A549 (cell line): Measurements from ENCODE around the gene TMEM100. TPM values are rescaled to one million over a fixed set of nuclear protein-coding genes. Genes with fewer than 3 reads are reported as not detected.

Experiments used
- ATAC-seq, 2 experiments: fragments of 200-7000 bp in 1 of 2; fragments of >200 bp in 1 of 2; cut with Nextera tagmentation in 1 of 2; cut with Tn5 transposase in 1 of 2; 3 replicates each; pipeline versions ENCODE4 v1.8.0 to v1.9.1; 2018 to 2020; ENCODE audit warnings: mild to moderate bottlenecking in 1 of 2, moderate library complexity in 1 of 2
- CTCF ChIA-PET: fragments of 300-600 bp; sonication (Branson Sonifier 250); formaldehyde crosslinking; extraction: SDS; loops from one replicate; lab custom pipeline; 2021; ENCODE audit warnings: antibody characterized with exemption, inconsistent platforms; lab: Yijun Ruan, JAX
- POLR2A ChIA-PET: fragments of 350-600 bp; formaldehyde crosslinking; extraction: SDS; loops from one replicate; lab custom pipeline; 2021; ENCODE audit warnings: antibody characterized with exemption, inconsistent platforms; lab: Yijun Ruan, JAX
- DNase-seq, 2 experiments: peaks; one replicate each; pipeline versions ENCODE4 v3.0.0 to v3.0.0-alpha.2; 2011 to 2016; ENCODE audit warnings: low read depth in 1 of 2, low spot score in 1 of 2
- FAIRE-seq: peaks from 2 replicates; lab custom pipeline; 2011; peaks lifted over from hg19 to GRCh38; lab: Jason Lieb, UNC
- H3K27ac ChIP-seq, 2 experiments: fragments of >200 bp; sonication (Bioruptor Twin); formaldehyde crosslinking; 3 replicates each; pipeline ENCODE4 v1.5.1; 2016 to 2017
- H3K4me1 ChIP-seq: fragments of >200 bp; sonication (Bioruptor Twin); formaldehyde crosslinking; 3 replicates; pipeline ENCODE4 v1.6.1; 2016
- H3K4me2 ChIP-seq: fragments of >200 bp; sonication (Bioruptor Twin); formaldehyde crosslinking; 3 replicates; pipeline ENCODE4 v1.6.1; 2016
- H3K4me3 ChIP-seq: fragments of >200 bp; sonication (Bioruptor Twin); formaldehyde crosslinking; 3 replicates; pipeline ENCODE4 v1.5.1; 2016
- H3K9me3 ChIP-seq: fragments of >200 bp; sonication (Bioruptor Twin); formaldehyde crosslinking; 3 replicates; pipeline ENCODE4 v1.6.1; 2016
- ATOH8 ChIP-seq: fragments of 250-450 bp; sonication (Bioruptor Pico); IDR thresholded peaks from 2 replicates; pipeline ENCODE4 v1.5.0; 2020; ENCODE audit warnings: low read depth, mild to moderate bottlenecking, moderate library complexity
- CBX2 ChIP-seq: fragments of 200-600 bp; sonication (generic); IDR thresholded peaks from 2 replicates; pipeline ENCODE4 v1.6.1; 2016; ENCODE audit warnings: low read depth, mild to moderate bottlenecking, borderline replicate concordance
- CEBPB ChIP-seq, 2 experiments: fragments of >200 bp in 1 of 2; sonication (Bioruptor Twin) in 1 of 2; formaldehyde crosslinking in 1 of 2; IDR thresholded peaks; 2 replicates each; pipeline ENCODE4 v1.6.1; 2012 to 2016
- CHD4 ChIP-seq: fragments of 200-600 bp; sonication (generic); IDR thresholded peaks from 2 replicates; pipeline ENCODE4 v1.6.1; 2016; ENCODE audit warnings: antibody characterized with exemption, mild to moderate bottlenecking, borderline replicate concordance
- E2F6 ChIP-seq: IDR thresholded peaks from 2 replicates; pipeline ENCODE4 v1.6.1; 2012; ENCODE audit warnings: low read depth, borderline replicate concordance
- EHF ChIP-seq: fragments of 250-450 bp; sonication (Bioruptor Pico); IDR thresholded peaks from 2 replicates; pipeline ENCODE4 v1.5.0; 2020; ENCODE audit warnings: mild to moderate bottlenecking
- FOXS1 ChIP-seq: fragments of 250-450 bp; sonication (Bioruptor Pico); IDR thresholded peaks from 2 replicates; pipeline ENCODE4 v1.5.0; 2020; ENCODE audit warnings: mild to moderate bottlenecking, moderate library complexity
- HDAC2 ChIP-seq: fragments of 200-600 bp; sonication (generic); IDR thresholded peaks from 2 replicates; pipeline ENCODE4 v1.6.1; 2016
- HES2 ChIP-seq: fragments of >200 bp; sonication (Bioruptor Twin); formaldehyde crosslinking; IDR thresholded peaks from 2 replicates; pipeline ENCODE4 v1.6.1; 2016
- HEYL ChIP-seq: fragments of 250-450 bp; sonication (Bioruptor Pico); IDR thresholded peaks from 2 replicates; pipeline ENCODE4 v1.8.0; 2021; ENCODE audit warnings: mild to moderate bottlenecking, moderate library complexity
- HMGXB4 ChIP-seq: fragments of 250-450 bp; sonication (Bioruptor Pico); IDR thresholded peaks from 2 replicates; pipeline ENCODE4 v1.5.0; 2021; ENCODE audit warnings: mild to moderate bottlenecking, moderate library complexity, borderline replicate concordance
- KDM1A ChIP-seq: fragments of 200-600 bp; sonication (generic); IDR thresholded peaks from 2 replicates; pipeline ENCODE4 v1.6.1; 2016; ENCODE audit warnings: low read depth, mild to moderate bottlenecking
- KDM5A ChIP-seq: fragments of 200-600 bp; sonication (generic); IDR thresholded peaks from 2 replicates; pipeline ENCODE4 v1.6.1; 2016; ENCODE audit warnings: antibody characterized with exemption, mild to moderate bottlenecking
- PBX3 ChIP-seq: IDR thresholded peaks from 2 replicates; pipeline ENCODE4 v1.6.1; 2012
- POLR2A ChIP-seq: IDR thresholded peaks from 2 replicates; pipeline ENCODE4 v1.6.1; 2012; ENCODE audit warnings: mild to moderate bottlenecking, low read length
- RAD21 ChIP-seq, 2 experiments: fragments of >200 bp in 1 of 2; sonication (Bioruptor Twin) in 1 of 2; formaldehyde crosslinking in 1 of 2; IDR thresholded peaks in 1 of 2; conservative IDR thresholded peaks in 1 of 2; 2 replicates in 1 of 2; 3 replicates in 1 of 2; pipeline ENCODE4 v1.6.1; 2012 to 2018; ENCODE audit warnings: inconsistent platforms in 1 of 2
- RCOR1 ChIP-seq: fragments of 150-350 bp; IDR thresholded peaks from 2 replicates; pipeline ENCODE4 v1.6.1; 2014; ENCODE audit warnings: antibody characterized with exemption, low read length, low read depth
- RFX5 ChIP-seq: fragments of 450-650 bp; IDR thresholded peaks from 2 replicates; pipeline ENCODE4 v1.7.1; 2014; ENCODE audit warnings: antibody characterized with exemption, mild to moderate bottlenecking, moderate library complexity
- RNF2 ChIP-seq: fragments of 200-600 bp; sonication (generic); IDR thresholded peaks from 2 replicates; pipeline ENCODE4 v1.6.1; 2016; ENCODE audit warnings: low read depth, mild to moderate bottlenecking, antibody characterized with exemption, moderate library complexity, borderline replicate concordance
- SMC3 ChIP-seq: fragments of >200 bp; sonication (Bioruptor Twin); formaldehyde crosslinking; IDR thresholded peaks from 3 replicates; pipeline ENCODE4 v1.6.1; 2018; ENCODE audit warnings: inconsistent platforms
- SREBF2 ChIP-seq: fragments of 450-650 bp; IDR thresholded peaks from 2 replicates; pipeline ENCODE4 v1.6.1; 2014; ENCODE audit warnings: mild to moderate bottlenecking, moderate library complexity
- TFCP2L1 ChIP-seq: fragments of 250-450 bp; sonication (Bioruptor Pico); IDR thresholded peaks from 2 replicates; pipeline ENCODE4 v1.5.0; 2021; ENCODE audit warnings: mild to moderate bottlenecking
- TP53 ChIP-seq: fragments of 250-450 bp; sonication (Bioruptor Pico); IDR thresholded peaks from 2 replicates; pipeline ENCODE4 v1.5.0; 2021; ENCODE audit warnings: mild to moderate bottlenecking, moderate library complexity
- ZC3H11A ChIP-seq: fragments of 450-650 bp; IDR thresholded peaks from 2 replicates; pipeline ENCODE4 v1.6.1; 2014; ENCODE audit warnings: antibody characterized with exemption, mild to moderate bottlenecking
- ZSCAN20 ChIP-seq: fragments of 250-450 bp; sonication (Bioruptor Pico); IDR thresholded peaks from 2 replicates; pipeline ENCODE4 v1.8.0; 2022; ENCODE audit warnings: mild to moderate bottlenecking, moderate library complexity
- WGBS: methylation state at CpG from one replicate; pipeline ENCODE4 v1.1.6; 2017; ENCODE audit errors: missing lambda C conversion rate; 5-methylcytosine and 5-hydroxymethylcytosine counted together
- polyA plus RNA-seq, 4 experiments: library from polyadenylated mRNA; depleted of rRNA in 3 of 4; stranded (reverse); fragments of >200 nt; fragmentation: RNase III in 1 of 4; extraction: RNeasy Plus Mini Kit Qiagen cat#74134 plus additional on column Dnase treatment in 1 of 4; gene quantifications; 2 replicates in 3 of 4; 3 replicates in 1 of 4; pipeline ENCODE4 v1.2.3, GENCODE V29; 2011 to 2017

The TMEM100 gene
- polyA plus RNA-seq, 2 of the 4 experiments (the other 2 are of a cell fraction) = not detected

GRCh38 chr17:55770196-55770870 lies 47.7 kb upstream of the TMEM100 start (continued):
- TF ChIP-seq HMGXB4 (CRISPR knock-in tag) (no peak), CBX2 (no peak), FOXS1 (no peak), KDM1A (no peak), HES2 (no peak), ZC3H11A (no peak), CHD4 (no peak), POLR2A (no peak), HEYL (CRISPR knock-in tag) (no peak), TP53 (CRISPR knock-in tag) (no peak), SMC3 (peak; percentile 90), RFX5 (no peak), PBX3 (no peak), RCOR1 (no peak), EHF (CRISPR knock-in tag) (no peak)
- TF ChIP-seq, all 56 proteins: peak for 3

GRCh38 chr17:55769625-55770000 lies 46.9 kb upstream of the TMEM100 start:
- Histone ChIP-seq H3K9me3 (no peaks in the 10 kb centered on the region), H3K27ac (peak overlapping the region in 1 of 2 experiments; percentile 12; a peak in 1 of 6 replicates), H3K4me1 (peaks cover 9% of the 10 kb centered on the region), H3K4me2 (peak overlapping the region; percentile 30; the same call in 2 of the 3 replicates), H3K4me3 (no peak overlapping the region)
- no peak for FAIRE-seq
- ChIA-PET POLR2A (interaction anchor here (3.1 kb wide), 1 partner anchor 19 kb away, joined by 9 read pairs; the partner anchor contains the start of gene PCTP), CTCF (interaction anchor here (0.6 to 10.3 kb wide), 27 partner anchors 10 to 251 kb away, joined by 3 to 296 read pairs (median 5); partner anchors contain the start of genes PCTP and TMEM100)
- peak; percentile 51 to 58 for ATAC-seq
- 52% methylated on average over 6 of the region's 6 CpGs for WGBS
- DNase-seq = peak in 1 of 2 experiments; percentile 12
- TF ChIP-seq CEBPB (IDR thresholded peaks at IDR 0.05) (peak; percentile 77 to 79), TFCP2L1 (CRISPR knock-in tag) (no peak)

GRCh38 chr17:55768936-55769624 lies 46.4 kb upstream of the TMEM100 start:
- ChIA-PET CTCF (interaction anchor here (1.0 to 10.3 kb wide), 16 partner anchors 10 to 251 kb away, joined by 3 to 296 read pairs (median 18); partner anchors contain the start of genes PCTP and TMEM100), POLR2A (interaction anchor here (3.1 kb wide), 1 partner anchor 18 kb away, joined by 9 read pairs; the partner anchor contains the start of gene PCTP)
- Histone ChIP-seq H3K9me3 (no peaks in the 10 kb centered on the region), H3K4me3 (no peak overlapping the region), H3K4me2 (peak overlapping the region; percentile 30; the same call in 2 of the 3 replicates), H3K4me1 (peaks cover 9% of the 10 kb centered on the region), H3K27ac (peak overlapping the region in 1 of 2 experiments; percentile 12; a peak in 1 of 6 replicates)
- DNase-seq (no peak), FAIRE-seq (no peak), ATAC-seq (no peak; a peak in 1 of 6 replicates)
- TF ChIP-seq RNF2 (no peak), SMC3 (no peak), ZSCAN20 (no peak), E2F6 (no peak), RCOR1 (no peak), FOXS1 (no peak), ATOH8 (no peak), KDM5A (no peak), HDAC2 (no peak), SREBF2 (no peak), CHD4 (no peak), POLR2A (no peak), RAD21 (conservative IDR thresholded peaks at IDR 0.05 in 1 of 2, IDR thresholded peaks at IDR 0.05 in 1 of 2) (no peak), RFX5 (no peak)
